ENCODE data around the gene UNC13D.

DNA sequence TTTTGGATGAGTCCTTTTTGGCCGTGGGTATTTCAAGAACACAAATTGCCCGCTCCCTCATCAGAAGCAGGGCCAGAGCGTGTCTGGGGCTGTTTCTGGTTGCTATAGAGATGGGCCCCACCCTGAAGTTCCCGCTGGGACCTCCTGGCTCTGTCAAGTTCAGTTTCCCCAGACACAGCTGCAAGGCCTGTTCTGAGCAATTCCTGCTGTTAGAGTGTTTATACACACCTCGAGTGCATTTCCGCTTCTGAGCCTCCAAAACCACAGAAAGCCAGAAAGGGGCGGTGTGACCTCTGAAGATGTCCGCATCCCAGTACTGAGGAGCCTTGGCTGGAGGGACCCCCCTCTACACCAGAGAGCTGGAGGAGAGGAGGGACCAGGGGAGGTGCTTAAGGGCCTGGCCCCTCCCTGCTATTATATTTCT lies 20.3 kb upstream of the UNC13D start:
- TF ChIP-seq ISL1 (CRISPR knock-in tag; IDR thresholded peaks at IDR 0.05) = no peak
- TF ChIP-seq ZFP30 (CRISPR knock-in tag; IDR thresholded peaks at IDR 0.05) = no peak
- TF ChIP-seq RARB (CRISPR knock-in tag; IDR thresholded peaks at IDR 0.05) = no peak
- no peak for TF ChIP-seq CREB5 (CRISPR knock-in tag; IDR thresholded peaks at IDR 0.05; ENCODE audit: low read depth)

All from SK-N-SH treated with all-trans-retinoic acid at 6 μM for 48 hours (cell line).